Measurements from ENCODE around the gene CETP.

Gene CETP

DNA sequence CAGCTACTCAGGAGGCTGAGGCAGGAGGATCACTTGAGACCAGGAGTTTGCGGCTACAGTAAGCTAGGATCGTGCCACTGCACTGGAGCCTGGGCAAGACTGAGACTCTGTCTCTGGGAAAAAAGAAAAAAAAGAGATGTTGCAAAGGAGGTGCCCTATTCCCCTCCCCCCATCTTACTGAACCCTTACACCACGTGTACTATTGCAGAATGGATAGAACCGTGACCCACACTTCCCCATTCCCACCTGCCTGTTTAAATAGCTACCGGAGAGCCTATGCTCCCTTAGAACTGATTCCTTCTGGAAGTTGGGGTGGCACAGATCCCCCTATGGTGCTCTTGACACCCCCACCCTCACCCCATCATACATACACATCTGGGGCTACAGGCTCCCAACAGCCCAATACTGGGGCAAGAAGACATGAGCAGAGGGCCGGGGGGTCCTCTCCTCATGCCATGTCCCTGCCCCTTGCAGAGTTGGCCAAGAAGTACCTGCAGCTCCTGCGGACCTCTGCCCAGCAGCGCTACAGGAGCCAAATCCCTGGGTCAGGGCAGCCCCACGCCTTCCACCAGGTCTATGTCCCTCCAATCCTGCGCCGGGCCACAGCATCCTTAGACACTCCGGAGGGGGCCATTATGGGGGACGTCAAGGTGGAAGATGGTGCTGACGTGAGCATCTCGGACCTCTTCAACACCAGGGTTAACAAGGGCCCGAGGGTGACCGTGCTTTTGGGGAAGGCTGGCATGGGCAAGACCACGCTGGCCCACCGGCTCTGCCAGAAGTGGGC lies 63.3 kb downstream of the CETP start:
- no peak for DNase-seq

DNA sequence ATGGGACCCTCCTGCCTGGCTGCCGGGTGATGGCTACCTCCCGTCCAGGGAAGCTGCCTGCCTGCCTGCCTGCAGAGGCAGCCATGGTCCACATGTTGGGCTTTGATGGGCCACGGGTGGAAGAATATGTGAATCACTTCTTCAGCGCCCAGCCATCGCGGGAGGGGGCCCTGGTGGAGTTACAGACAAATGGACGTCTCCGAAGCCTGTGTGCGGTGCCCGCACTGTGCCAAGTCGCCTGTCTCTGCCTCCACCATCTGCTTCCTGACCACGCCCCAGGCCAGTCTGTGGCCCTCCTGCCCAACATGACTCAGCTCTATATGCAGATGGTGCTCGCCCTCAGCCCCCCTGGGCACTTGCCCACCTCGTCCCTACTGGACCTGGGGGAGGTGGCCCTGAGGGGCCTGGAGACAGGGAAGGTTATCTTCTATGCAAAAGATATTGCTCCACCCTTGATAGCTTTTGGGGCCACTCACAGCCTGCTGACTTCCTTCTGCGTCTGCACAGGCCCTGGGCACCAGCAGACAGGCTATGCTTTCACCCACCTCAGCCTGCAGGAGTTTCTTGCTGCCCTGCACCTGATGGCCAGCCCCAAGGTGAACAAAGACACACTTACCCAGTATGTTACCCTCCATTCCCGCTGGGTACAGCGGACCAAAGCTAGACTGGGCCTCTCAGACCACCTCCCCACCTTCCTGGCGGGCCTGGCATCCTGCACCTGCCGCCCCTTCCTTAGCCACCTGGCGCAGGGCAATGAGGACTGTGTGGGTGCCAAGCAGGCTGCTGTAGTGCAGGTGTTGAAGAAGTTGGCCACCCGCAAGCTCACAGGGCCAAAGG lies 64.4 kb downstream of the CETP start:
- no peak for DNase-seq

GRCh38 chr16:57026778-57027062 lies 65.0 kb downstream of the CETP start:
- DNase-seq: no peak

DNA sequence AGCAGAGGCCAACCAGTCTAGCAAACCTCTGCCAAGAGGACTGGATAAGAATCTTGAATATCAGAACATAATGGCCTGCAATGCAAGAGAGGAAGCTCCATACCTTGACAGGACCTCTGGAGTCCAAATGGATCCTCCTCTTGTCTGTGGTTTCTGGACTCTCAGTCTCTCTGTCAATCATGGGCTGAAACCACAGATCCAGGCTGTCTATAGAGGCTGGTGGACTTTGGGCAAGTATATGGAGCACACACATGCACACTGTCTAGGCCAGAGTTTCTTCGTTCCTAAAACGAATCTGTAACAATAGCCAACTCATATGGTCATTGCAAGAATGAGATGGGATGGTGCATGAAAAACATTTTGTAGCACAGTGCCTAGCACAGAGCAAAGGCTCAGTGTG lies 65.3 kb downstream of the CETP start:
- DNase-seq: no peak

DNA sequence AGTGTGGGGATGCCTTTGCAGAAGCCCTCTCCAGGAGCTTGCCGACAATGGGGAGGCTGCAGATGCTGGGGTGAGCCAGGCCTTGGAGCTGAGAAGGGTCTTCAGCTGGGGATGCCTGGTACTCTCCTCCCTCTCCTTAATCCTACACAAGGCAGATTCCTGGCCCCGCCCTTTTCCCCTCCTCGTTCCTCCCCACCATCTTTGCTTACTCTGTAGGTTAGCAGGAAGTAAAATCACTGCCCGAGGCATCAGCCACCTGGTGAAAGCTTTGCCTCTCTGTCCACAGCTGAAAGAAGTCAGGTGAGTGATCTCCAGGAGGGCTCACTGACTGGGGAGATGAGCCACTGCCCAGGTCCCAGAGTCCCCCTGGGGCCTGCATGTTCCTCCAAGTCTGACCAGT lies 66.3 kb downstream of the CETP start:
- no peak for DNase-seq

- DNase-seq: no peak
Measured at GRCh38 chr16:57029161-57030160, 67.7 kb downstream of the CETP start.

DNA sequence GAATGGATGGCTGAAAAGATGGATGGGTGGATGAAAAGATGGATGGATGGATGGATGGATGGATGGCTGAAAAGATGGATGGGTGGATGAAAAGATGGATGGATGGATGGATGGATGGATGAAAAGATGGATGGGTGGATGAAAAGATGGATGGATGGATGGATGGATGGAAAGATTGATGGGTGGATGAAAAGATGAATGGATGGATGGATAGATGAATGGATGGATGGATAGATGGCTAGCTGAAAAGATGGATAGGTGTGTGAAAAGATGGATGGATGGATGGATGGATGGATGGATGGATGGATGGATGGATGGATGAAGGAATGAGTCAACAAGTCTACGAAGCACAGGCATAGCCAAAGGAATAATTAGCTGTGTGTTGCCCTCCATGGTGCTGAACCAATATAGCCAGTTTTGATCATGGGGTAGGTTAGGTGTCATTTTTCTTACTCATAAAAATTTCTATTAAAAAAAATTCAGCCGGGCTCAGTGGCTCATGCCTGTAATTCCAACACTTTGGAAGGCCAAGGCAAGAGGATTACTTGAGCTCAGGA lies 68.7 kb downstream of the CETP start:
- no peak for DNase-seq

- no peak for DNase-seq
Measured at GRCh38 chr16:57031156-57031555, 69.4 kb downstream of the CETP start.

DNA sequence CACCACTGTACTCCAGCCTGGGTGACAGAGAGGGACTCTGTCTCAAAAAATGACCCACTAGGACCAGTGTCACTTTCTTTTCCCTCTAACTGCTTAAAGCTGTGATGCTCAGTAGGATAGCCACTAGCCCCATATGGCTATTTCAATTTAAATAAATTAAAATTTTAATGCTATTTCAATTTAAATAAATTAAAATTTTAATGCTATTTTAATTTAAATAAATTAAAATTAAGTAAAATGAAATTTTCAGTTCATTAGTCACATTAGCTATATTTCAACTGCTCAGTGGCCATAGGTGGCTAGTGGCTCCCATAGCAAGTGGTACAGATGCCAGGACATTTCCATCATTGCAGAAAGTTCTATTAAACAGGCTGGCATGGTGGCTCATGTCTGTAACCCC lies 70.6 kb downstream of the CETP start:
- DNase-seq: no peak

GRCh38 chr16:57032931-57033330 lies 71.2 kb downstream of the CETP start:
- no peak for DNase-seq
